HG02840 (cell line): ENCODE measurements around the gene SOX13.
"Not testable (repeated sequence)": the region's sequence is repeated elsewhere in the genome, so short reads cannot be mapped to it uniquely, and the experiment has no call there.

Experiments
- ATAC-seq: cut with Tn5 transposase; IDR thresholded peaks from one replicate; pipeline ENCODE4 v1.9.1; 2021; ENCODE audit warnings: mild to moderate bottlenecking, moderate library complexity, moderate number of reproducible peaks; ENCODE audit not compliant: unreplicated experiment, low FRiP score

The SOX13 gene

GRCh38 chr1:204084247-204084772 is 11.4 kb downstream of the SOX13 start:
- ATAC-seq = no peak

- no peak for ATAC-seq
These were observed 13.0 kb downstream of the SOX13 start for GRCh38 chr1:204085876-204086275.

GRCh38 chr1:204087181-204087892 is 14.4 kb downstream of the SOX13 start:
- no peak for ATAC-seq

GRCh38 chr1:204087893-204088528 is 15.1 kb downstream of the SOX13 start:
- ATAC-seq = no peak

- no peak for ATAC-seq
These were observed 15.7 kb downstream of the SOX13 start for GRCh38 chr1:204088596-204088995.

GRCh38 chr1:204089044-204089751 is 16.3 kb downstream of the SOX13 start:
- ATAC-seq = no peak

- not testable (repeated sequence) for ATAC-seq
These were observed 17.2 kb downstream of the SOX13 start for GRCh38 chr1:204090132-204090531.

GRCh38 chr1:204091066-204091465 is 18.2 kb downstream of the SOX13 start:
- ATAC-seq = no peak

- ATAC-seq = no peak
These were observed 18.9 kb downstream of the SOX13 start for GRCh38 chr1:204091787-204092312.

- ATAC-seq = no peak
These were observed 19.9 kb downstream of the SOX13 start for GRCh38 chr1:204092632-204093420.

- ATAC-seq = no peak
These were observed 20.5 kb downstream of the SOX13 start for GRCh38 chr1:204093421-204093717.

GRCh38 chr1:204093781-204094180 is 20.9 kb downstream of the SOX13 start:
- ATAC-seq = no peak

- no peak for ATAC-seq
These were observed 21.4 kb downstream of the SOX13 start for GRCh38 chr1:204094313-204094729.

- no peak for ATAC-seq
These were observed 22.1 kb downstream of the SOX13 start for GRCh38 chr1:204094856-204095634.

- ATAC-seq = no peak
These were observed 24.0 kb downstream of the SOX13 start for GRCh38 chr1:204096931-204097330.

GRCh38 chr1:204098683-204099082 is 25.8 kb downstream of the SOX13 start:
- ATAC-seq = no peak

GRCh38 chr1:204099754-204100153 is 26.8 kb downstream of the SOX13 start:
- ATAC-seq = not testable (repeated sequence)

GRCh38 chr1:204102029-204102611 is 29.2 kb downstream of the SOX13 start:
- no peak for ATAC-seq

- ATAC-seq = no peak
These were observed 30.0 kb downstream of the SOX13 start for GRCh38 chr1:204102739-204103430.
